ENCODE measurements around the gene AP3M1. TPM values are rescaled to one million over a fixed set of nuclear protein-coding genes. Genes with fewer than 3 reads are reported as not detected.

AP3M1 gene
- total and polyA plus RNA-seq, 8 donors, result 5.1 to 21.2 (median 12.3) TPM

DNA sequence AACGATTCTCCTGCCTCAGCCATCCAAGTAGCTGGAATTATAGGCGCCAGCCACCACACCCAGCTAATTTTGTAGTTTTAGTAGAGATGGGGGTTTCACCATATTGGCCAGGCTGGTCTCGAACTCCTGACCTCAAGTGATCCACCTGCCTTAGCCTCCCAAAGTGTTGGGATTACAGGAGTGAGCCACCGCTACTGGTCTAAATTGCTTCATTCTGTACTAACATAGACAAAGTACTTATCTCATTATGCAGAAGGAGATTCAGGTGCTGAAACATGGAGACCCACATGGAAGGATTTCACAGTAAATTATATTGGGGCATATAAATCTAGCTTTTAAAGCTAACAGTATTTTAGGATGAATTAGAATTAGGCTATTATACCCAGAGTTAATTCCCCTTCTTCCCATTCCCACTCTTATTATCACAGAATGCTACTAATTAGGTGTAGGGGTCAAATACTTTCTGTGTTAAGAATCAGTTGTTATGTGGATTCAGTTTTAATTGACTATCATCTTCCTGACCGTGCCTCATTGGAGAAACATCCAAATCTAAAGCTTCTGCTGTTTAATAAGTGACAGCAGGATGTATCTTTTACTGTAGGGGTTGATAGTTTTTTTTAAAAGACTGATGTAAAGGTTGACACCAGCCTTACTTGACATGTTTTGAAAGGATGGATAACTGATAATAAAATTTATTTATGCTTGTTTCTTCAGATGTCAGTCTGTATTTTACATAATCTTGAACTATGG is 27.6 kb upstream of the AP3M1 start:
- H3K4me3 ChIP-seq, result no peak overlapping the region
- TF ChIP-seq, protein P1, sequence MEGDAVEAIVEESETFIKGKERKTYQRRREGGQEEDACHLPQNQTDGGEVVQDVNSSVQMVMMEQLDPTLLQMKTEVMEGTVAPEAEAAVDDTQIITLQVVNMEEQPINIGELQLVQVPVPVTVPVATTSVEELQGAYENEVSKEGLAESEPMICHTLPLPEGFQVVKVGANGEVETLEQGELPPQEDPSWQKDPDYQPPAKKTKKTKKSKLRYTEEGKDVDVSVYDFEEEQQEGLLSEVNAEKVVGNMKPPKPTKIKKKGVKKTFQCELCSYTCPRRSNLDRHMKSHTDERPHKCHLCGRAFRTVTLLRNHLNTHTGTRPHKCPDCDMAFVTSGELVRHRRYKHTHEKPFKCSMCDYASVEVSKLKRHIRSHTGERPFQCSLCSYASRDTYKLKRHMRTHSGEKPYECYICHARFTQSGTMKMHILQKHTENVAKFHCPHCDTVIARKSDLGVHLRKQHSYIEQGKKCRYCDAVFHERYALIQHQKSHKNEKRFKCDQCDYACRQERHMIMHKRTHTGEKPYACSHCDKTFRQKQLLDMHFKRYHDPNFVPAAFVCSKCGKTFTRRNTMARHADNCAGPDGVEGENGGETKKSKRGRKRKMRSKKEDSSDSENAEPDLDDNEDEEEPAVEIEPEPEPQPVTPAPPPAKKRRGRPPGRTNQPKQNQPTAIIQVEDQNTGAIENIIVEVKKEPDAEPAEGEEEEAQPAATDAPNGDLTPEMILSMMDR (IDR thresholded peaks at IDR 0.05), result no peak
- H3K36me3 ChIP-seq, result no peaks in the 10 kb centered on the region
- no peaks in the 10 kb centered on the region for H3K27me3 ChIP-seq
- H3K4me1 ChIP-seq, result peaks cover 0 to 7% (median 4%) of the 10 kb centered on the region in 3 donors
- 89 to 90% methylated on average over 5 of the region's 5 CpGs for WGBS, 2 donors
- H3K9me3 ChIP-seq, result no peaks in the 10 kb centered on the region
- no peak overlapping the region for H3K27ac ChIP-seq
- FAIRE-seq, result no peak
- no peak for DNase-seq
- no peak for ATAC-seq
- intact Hi-C loops (cut with DNase I), result no loop called here

GRCh38 chr10:74177140-74177677 is 26.6 kb upstream of the AP3M1 start:
- intact Hi-C loops (cut with DNase I), result no loop called here
- no peak for FAIRE-seq
- peak; percentile 38 to 71 (median 62) for DNase-seq
- Histone ChIP-seq H3K4me1 (peaks cover 0 to 7% (median 4%) of the 10 kb centered on the region in 3 donors), H3K27ac (peak overlapping the region; percentile 93 to 97 (median 94)), H3K27me3 (no peaks in the 10 kb centered on the region), H3K36me3 (no peaks in the 10 kb centered on the region), H3K9me3 (no peaks in the 10 kb centered on the region), H3K4me3 (peak overlapping the region; percentile 72 to 79 (median 76))
- TF ChIP-seq, protein P1 (IDR thresholded peaks at IDR 0.05), result no peak
- ATAC-seq, result peak; percentile 37 to 61 (median 46)
- WGBS, 2 donors, result 5 to 8% methylated on average over 8 to 13 of the region's 13 CpGs

DNA sequence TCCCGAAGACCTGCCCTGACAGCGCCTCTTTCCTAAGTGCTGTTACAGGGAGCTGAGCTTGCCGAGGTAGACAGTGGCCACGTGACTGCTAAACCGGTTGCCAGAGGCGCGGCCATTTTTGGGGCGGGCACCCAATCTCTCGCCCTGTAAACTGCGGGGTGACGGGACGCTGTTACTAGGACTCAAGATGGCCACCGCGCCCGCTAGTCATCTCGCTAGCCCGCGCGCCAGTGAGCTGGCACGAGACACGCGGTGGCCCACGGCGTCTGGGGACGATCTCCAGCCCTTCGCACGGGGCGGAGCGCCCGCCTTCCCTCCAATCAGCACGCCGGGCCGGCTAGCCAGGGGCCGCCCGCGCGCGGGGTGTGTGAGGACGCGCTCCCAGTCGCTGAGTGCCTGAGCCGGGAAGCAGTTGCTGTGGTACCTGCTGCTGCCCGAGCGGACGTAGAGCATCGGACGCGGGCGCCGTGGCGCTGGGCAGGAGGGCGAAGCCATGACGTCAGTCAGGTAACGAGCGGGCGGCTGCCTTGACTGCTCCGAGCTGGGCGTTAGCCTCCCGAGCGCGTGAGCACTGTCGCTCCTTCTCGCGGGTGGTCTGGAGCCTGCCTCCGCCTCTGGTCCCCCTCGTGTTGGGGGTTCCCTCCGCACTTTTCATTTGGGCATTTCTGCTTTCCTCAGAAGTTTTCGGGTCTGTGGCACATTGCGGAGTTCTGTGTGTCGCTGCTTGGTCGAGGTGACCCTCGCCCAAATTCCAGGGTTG is 25.9 kb upstream of the AP3M1 start:
- ATAC-seq, result peak; percentile 90 to 97 (median 93)
- TF ChIP-seq, protein P1 (IDR thresholded peaks at IDR 0.05), result no peak
- Histone ChIP-seq H3K4me1 (peaks cover 0 to 7% (median 4%) of the 10 kb centered on the region in 3 donors), H3K4me3 (peak overlapping the region; percentile 72 to 79 (median 76)), H3K36me3 (no peaks in the 10 kb centered on the region), H3K27ac (peak overlapping the region; percentile 93 to 97 (median 94)), H3K9me3 (no peaks in the 10 kb centered on the region), H3K27me3 (no peaks in the 10 kb centered on the region)
- peak; percentile 94 to 97 (median 95) for DNase-seq
- intact Hi-C loops (cut with DNase I), result no loop called here
- WGBS, 2 donors, result 0% methylated on average over 55 to 72 of the region's 72 CpGs
- no peak for FAIRE-seq

DNA sequence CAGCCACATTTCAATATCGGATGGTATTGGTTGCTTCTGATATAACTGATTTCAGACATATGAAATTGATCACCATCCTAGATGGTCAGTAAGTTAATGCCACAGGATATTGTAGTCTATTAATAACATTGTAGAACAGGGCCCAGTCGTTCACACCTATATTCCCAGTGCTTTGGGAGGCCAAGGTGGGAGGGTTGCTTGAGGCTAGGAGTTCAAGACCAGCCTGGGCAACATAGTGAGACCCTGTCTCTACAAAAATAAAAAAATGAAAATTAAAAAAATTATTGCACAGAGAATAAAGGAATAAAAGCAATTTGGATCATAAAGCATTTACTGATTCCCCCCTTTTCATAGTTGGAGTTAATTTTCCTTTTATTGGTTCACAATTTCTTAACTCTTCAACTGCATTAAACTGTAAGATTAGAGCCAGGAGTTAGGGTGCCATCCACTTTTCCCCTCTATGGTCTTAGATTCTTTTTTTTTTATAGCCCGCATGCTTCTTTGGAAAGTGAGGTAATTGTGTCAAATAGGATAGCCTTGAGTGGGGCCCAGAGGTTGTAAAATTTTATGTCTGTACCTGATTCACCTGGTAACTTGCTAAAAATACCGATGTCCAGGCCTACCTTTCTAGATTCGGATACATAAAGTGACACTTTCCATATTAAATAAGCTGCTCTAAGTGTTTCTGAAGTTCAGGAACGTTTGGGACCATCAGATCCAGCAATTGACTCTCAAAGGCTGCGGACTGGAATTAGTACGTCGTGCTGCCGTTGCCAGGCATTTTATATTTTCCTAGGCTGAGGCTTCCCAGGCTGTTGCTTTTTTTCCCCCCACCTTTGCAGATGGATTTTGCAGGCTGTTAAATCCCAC is 25.1 kb upstream of the AP3M1 start:
- no peak for FAIRE-seq
- 17 to 19% methylated on average over 10 of the region's 10 CpGs for WGBS, 2 donors
- H3K4me3 ChIP-seq, result peak overlapping the region; percentile 72 to 79 (median 76)
- TF ChIP-seq, protein P1 (IDR thresholded peaks at IDR 0.05), result no peak
- intact Hi-C loops (cut with DNase I), result no loop called here
- H3K27me3 ChIP-seq, result no peaks in the 10 kb centered on the region
- DNase-seq, result no peak
- peak in 1 of 4 donors; percentile 1 for ATAC-seq
- no peaks in the 10 kb centered on the region for H3K36me3 ChIP-seq
- no peaks in the 10 kb centered on the region for H3K9me3 ChIP-seq
- peaks cover 0 to 7% (median 4%) of the 10 kb centered on the region in 3 donors for H3K4me1 ChIP-seq
- H3K27ac ChIP-seq, result peak overlapping the region; percentile 93 to 97 (median 94)

Data from pancreas (tissue), 10 donors.